K562 (cell line): Measurements from ENCODE around the gene ARHGAP4. TPM values are rescaled to one million over a fixed set of nuclear protein-coding genes. Genes with fewer than 3 reads are reported as not detected.

Source experiments
- ATF6 ChIP-seq: sonication (generic); formaldehyde crosslinking; IDR thresholded peaks from 2 replicates; pipeline ENCODE4 v1.4.0; 2020; ENCODE audit warnings: mild to moderate bottlenecking, missing genetic modification reagents
- BMI1 ChIP-seq: fragments of 150-350 bp; IDR thresholded peaks from 2 replicates; pipeline ENCODE4 v1.6.1; 2014; ENCODE audit warnings: low read length
- EGR1 ChIP-seq: fragments of 450-650 bp; conservative IDR thresholded peaks from 2 replicates; pipeline ENCODE4 v1.6.1; 2017; ENCODE audit warnings: mild to moderate bottlenecking
- ILK ChIP-seq: fragments of 450-650 bp; IDR thresholded peaks from 2 replicates; pipeline ENCODE4 v1.6.1; 2016; ENCODE audit warnings: missing genetic modification characterization, low read depth, mild to moderate bottlenecking, missing compliant biosample characterization, moderate library complexity, borderline replicate concordance
- MBD2 ChIP-seq: sonication (generic); IDR thresholded peaks from 2 replicates; pipeline ENCODE4 v1.6.1; 2016; ENCODE audit warnings: low read depth, borderline replicate concordance
- MYBL2 ChIP-seq, 2 experiments: fragments of 450-650 bp in 1 of 2; sonication (generic) in 1 of 2; formaldehyde crosslinking in 1 of 2; IDR thresholded peaks; 2 replicates each; pipeline versions ENCODE4 v1.6.1 to v1.8.1; 2017 to 2022; ENCODE audit warnings: borderline replicate concordance in 1 of 2, inconsistent platforms in 1 of 2, low read depth in 1 of 2, mild to moderate bottlenecking in 1 of 2, missing genetic modification reagents in 1 of 2, moderate library complexity in 1 of 2
- MYC ChIP-seq, 2 experiments: fragments of 250-450 bp in 1 of 2; sonication (Bioruptor Pico) in 1 of 2; IDR thresholded peaks; 2 replicates each; pipeline versions ENCODE4 v1.5.1 to v1.6.1; 2012 to 2021; ENCODE audit warnings: low read depth in 2 of 2, borderline replicate concordance in 1 of 2, improper control_type of control experiment in 1 of 2, low read length in 1 of 2, mild to moderate bottlenecking in 1 of 2, moderate library complexity in 1 of 2
- POLR2A ChIP-seq: fragments of 450-650 bp; conservative IDR thresholded peaks from 2 replicates; pipeline ENCODE4 v1.6.1; 2016
- RBFOX2 ChIP-seq: fragments of 200-400 bp; formaldehyde crosslinking; IDR thresholded peaks from 2 replicates; pipeline ENCODE4 v1.6.1; 2017; ENCODE audit warnings: low read depth, mild to moderate bottlenecking, low read length, moderate library complexity
- RNF2 ChIP-seq: sonication (generic); IDR thresholded peaks from 2 replicates; pipeline ENCODE4 v1.6.1; 2016
- TAF1 ChIP-seq: IDR thresholded peaks from 2 replicates; pipeline ENCODE4 v1.6.1; 2011; ENCODE audit warnings: mild to moderate bottlenecking, low read length, moderate library complexity; ENCODE audit not compliant: insufficient read depth, control insufficient read depth, severe bottlenecking; ENCODE audit errors: extremely low read depth
- USF1 ChIP-seq: sonication (generic); formaldehyde crosslinking; IDR thresholded peaks from 2 replicates; pipeline ENCODE4 v1.9.0; 2022; ENCODE audit warnings: mild to moderate bottlenecking, missing genetic modification reagents
- USF2 ChIP-seq: sonication (generic); formaldehyde crosslinking; IDR thresholded peaks from 2 replicates; pipeline ENCODE4 v1.5.0; 2020; ENCODE audit warnings: missing genetic modification reagents
- ZNF12 ChIP-seq: sonication (generic); formaldehyde crosslinking; IDR thresholded peaks from 2 replicates; pipeline ENCODE4 v1.4.0; 2020; ENCODE audit warnings: mild to moderate bottlenecking, missing genetic modification reagents
- ZNF174 ChIP-seq: fragments of 250-450 bp; sonication (Bioruptor Pico); IDR thresholded peaks from 2 replicates; pipeline ENCODE4 v1.4.0; 2020; ENCODE audit warnings: mild to moderate bottlenecking
- ZNF384 ChIP-seq: IDR thresholded peaks from 2 replicates; pipeline ENCODE4 v1.6.1; 2012; ENCODE audit warnings: low read depth, low read length, improper control_type of control experiment
- ZNF407 ChIP-seq: fragments of 450-650 bp; IDR thresholded peaks from 2 replicates; pipeline ENCODE4 v1.6.1; 2016; ENCODE audit warnings: low read depth
- ZNF717 ChIP-seq: fragments of 250-450 bp; sonication (Bioruptor Pico); IDR thresholded peaks from 2 replicates; pipeline ENCODE4 v1.5.0; 2021
- polyA plus RNA-seq, 8 experiments: library from polyadenylated mRNA; depleted of rRNA in 4 of 8; stranded (reverse) in 5 of 8; unstranded in 3 of 8; fragments of >200 nt; fragmentation: Nextera tagmentation in 2 of 8; fragmentation: Illumina TruSeq in 1 of 8; extraction: Ambion mirVana in 2 of 8; extraction: Trizol in 1 of 8; gene quantifications; 2 replicates each; pipeline versions ENCODE4 v1.2.1 to v1.2.3, GENCODE V29; 2011 to 2014; ENCODE audit warnings: inconsistent platforms in 1 of 8, missing spikeins in 1 of 8
- total RNA-seq, 7 experiments: library from RNA; depleted of rRNA in 6 of 7; stranded (reverse); fragments of >200 nt in 6 of 7; fragmentation: Illumina TruSeq in 2 of 7; extraction: Trizol in 2 of 7; gene quantifications; 2 replicates each; pipeline versions ENCODE4 v1.2.1 to v1.2.3, GENCODE V29; 2011 to 2021; ENCODE audit warnings: low replicate concordance in 1 of 7

ARHGAP4 gene
- total and polyA plus RNA-seq, 9 of the 15 experiments (the other 6 are each of a cell fraction or from before 2014, with no cell fraction given), result 0.30 to 81.8 (median 13.5) TPM

GRCh38 chrX:153971124-153971449 is 45.0 kb upstream of the ARHGAP4 start (continued):
- no peak for TF ChIP-seq ZNF407
- TF ChIP-seq POLR2A, result peak; percentile 72
- no peak for TF ChIP-seq ZNF384
- TF ChIP-seq RNF2, result no peak
- TF ChIP-seq ZNF174 (CRISPR knock-in tag), result no peak
- 0 out of 2 replicates have a peak, but pooled peaks have one; percentile 69 for TF ChIP-seq ZNF12
- no peak for TF ChIP-seq ZNF717 (CRISPR knock-in tag)
- TF ChIP-seq RBFOX2, result peak; percentile 85
- no peak for TF ChIP-seq USF2
- TF ChIP-seq BMI1, result no peak
- peak; percentile 71 for TF ChIP-seq TAF1
- no peak for TF ChIP-seq ILK
- no peak for TF ChIP-seq MYBL2 (IDR thresholded peaks at IDR 0.05; ENCODE audit: low read depth)
- TF ChIP-seq MYBL2 (CRISPR knock-in tag; IDR thresholded peaks at IDR 0.05; ENCODE audit: borderline replicate concordance), result no peak
- TF ChIP-seq EGR1, result peak; percentile 69
- 0 out of 2 replicates have a peak, but pooled peaks have one; percentile 9 for TF ChIP-seq MBD2
- peak; percentile 46 for TF ChIP-seq MYC (IDR thresholded peaks at IDR 0.05; ENCODE audit: low read depth, low read length)
- no peak for TF ChIP-seq MYC (CRISPR knock-in tag; IDR thresholded peaks at IDR 0.05; ENCODE audit: borderline replicate concordance, low read depth)
- no peak for TF ChIP-seq ATF6
- no peak for TF ChIP-seq USF1 (CRISPR knock-in tag)
